ENCODE data around the gene MTFP1. TPM values are rescaled to one million over a fixed set of nuclear protein-coding genes. Genes with fewer than 3 reads are reported as not detected.

The MTFP1 gene
- total and polyA plus RNA-seq, 2 experiments from 2014 or later = 54.6 to 64.1 TPM

DNA sequence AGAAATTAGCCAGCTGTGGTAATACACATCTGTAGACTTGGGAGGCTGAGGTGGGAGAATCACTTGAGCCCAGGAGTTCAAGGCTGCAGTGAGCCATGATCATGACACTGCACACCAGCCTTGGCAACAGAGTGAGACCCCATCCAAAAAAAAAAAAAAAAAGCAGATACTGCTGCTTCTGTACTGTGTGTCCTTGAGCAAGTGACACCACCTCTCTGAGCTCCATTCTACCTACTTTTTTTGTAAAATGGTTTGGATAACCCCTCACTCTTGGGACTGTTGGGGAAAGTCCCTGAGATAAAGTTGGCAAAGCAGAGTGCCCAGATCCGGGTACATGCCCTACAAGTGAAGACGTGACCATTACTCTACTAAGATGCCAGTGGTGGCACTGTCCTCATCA lies 43.6 kb downstream of the MTFP1 start (continued):
- TF ChIP-seq ZNF462 (CRISPR knock-in tag; IDR thresholded peaks at IDR 0.05) (no peak), JUNB (IDR thresholded peaks at IDR 0.05; ENCODE audit: unreplicated experiment) (no peak)
- TF ChIP-seq, protein P1, sequence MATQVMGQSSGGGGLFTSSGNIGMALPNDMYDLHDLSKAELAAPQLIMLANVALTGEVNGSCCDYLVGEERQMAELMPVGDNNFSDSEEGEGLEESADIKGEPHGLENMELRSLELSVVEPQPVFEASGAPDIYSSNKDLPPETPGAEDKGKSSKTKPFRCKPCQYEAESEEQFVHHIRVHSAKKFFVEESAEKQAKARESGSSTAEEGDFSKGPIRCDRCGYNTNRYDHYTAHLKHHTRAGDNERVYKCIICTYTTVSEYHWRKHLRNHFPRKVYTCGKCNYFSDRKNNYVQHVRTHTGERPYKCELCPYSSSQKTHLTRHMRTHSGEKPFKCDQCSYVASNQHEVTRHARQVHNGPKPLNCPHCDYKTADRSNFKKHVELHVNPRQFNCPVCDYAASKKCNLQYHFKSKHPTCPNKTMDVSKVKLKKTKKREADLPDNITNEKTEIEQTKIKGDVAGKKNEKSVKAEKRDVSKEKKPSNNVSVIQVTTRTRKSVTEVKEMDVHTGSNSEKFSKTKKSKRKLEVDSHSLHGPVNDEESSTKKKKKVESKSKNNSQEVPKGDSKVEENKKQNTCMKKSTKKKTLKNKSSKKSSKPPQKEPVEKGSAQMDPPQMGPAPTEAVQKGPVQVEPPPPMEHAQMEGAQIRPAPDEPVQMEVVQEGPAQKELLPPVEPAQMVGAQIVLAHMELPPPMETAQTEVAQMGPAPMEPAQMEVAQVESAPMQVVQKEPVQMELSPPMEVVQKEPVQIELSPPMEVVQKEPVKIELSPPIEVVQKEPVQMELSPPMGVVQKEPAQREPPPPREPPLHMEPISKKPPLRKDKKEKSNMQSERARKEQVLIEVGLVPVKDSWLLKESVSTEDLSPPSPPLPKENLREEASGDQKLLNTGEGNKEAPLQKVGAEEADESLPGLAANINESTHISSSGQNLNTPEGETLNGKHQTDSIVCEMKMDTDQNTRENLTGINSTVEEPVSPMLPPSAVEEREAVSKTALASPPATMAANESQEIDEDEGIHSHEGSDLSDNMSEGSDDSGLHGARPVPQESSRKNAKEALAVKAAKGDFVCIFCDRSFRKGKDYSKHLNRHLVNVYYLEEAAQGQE (IDR thresholded peaks at IDR 0.05; ENCODE audit: unreplicated experiment) = no peak

DNA sequence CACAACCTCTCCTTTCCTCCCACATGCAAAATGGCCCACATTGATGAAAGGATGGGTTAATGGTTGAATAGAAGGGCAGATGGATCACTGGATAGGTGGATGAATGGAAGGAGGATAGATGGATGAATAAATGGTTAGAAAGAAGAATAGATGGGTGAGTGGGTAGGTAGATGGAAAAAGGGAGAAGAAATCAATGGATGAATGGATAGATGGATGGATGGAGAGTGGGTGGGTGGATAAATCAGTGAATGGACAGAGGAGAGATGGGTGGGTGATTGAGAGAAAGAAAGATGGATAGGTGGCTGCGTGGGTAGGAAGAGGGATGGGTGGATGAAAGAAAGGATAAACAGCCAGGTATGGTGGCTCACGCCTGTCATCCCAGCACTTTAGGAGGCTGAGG lies 45.1 kb downstream of the MTFP1 start:
- Mint-ChIP-seq H3K27ac (no peak overlapping the region), H3K4me3 (no peak overlapping the region), H3K9me3 (no peaks in the 10 kb centered on the region), H3K27me3 (ENCODE audit: insufficient read depth, low read depth, poor library complexity) (peaks cover 4% of the 10 kb centered on the region), H3K4me1 (no peaks in the 10 kb centered on the region), H3K36me3 (ENCODE audit: low read depth) (no peaks in the 10 kb centered on the region)
- no peaks in the 10 kb centered on the region for H3K36me3 ChIP-seq (ENCODE audit: insufficient read depth)
- no peaks in the 10 kb centered on the region for H3K79me2 ChIP-seq (replicated peaks; ENCODE audit: insufficient read depth)
- no peak overlapping the region for H2AFZ ChIP-seq
- no peaks in the 10 kb centered on the region for H4K20me1 ChIP-seq (replicated peaks; ENCODE audit: insufficient read depth)
- H3K9me2 ChIP-seq (ENCODE audit: insufficient read depth) = peaks cover 3% of the 10 kb centered on the region; the same call in 1 of the 2 replicates
- H3F3A ChIP-seq (replicated peaks; ENCODE audit: low read depth) = no peaks in the 10 kb centered on the region
- H3K4me1 ChIP-seq (ENCODE audit: insufficient read depth) = no peaks in the 10 kb centered on the region
- DNase-seq (ENCODE audit: low spot score) (no peak), ATAC-seq (no peak)
- H3K27me3 ChIP-seq (ENCODE audit: insufficient read depth) = no peaks in the 10 kb centered on the region
- no peak overlapping the region for H3K4me2 ChIP-seq
- no peak overlapping the region for H3K4me3 ChIP-seq
- no peak overlapping the region for H3K27ac ChIP-seq (ENCODE audit: low read depth)
- TF ChIP-seq POLR2AphosphoS5 (IDR thresholded peaks at IDR 0.05; ENCODE audit: low read depth) (no peak), JUNB (IDR thresholded peaks at IDR 0.05; ENCODE audit: unreplicated experiment) (no peak), ETS1 (IDR thresholded peaks at IDR 0.05) (no peak), ZNF331 (CRISPR knock-in tag; IDR thresholded peaks at IDR 0.05; ENCODE audit: low read depth) (no peak), EZH2phosphoT487 (IDR thresholded peaks at IDR 0.05; ENCODE audit: unreplicated experiment) (no peak), NANOG (IDR thresholded peaks at IDR 0.05; ENCODE audit: borderline replicate concordance) (no peak), CREB1 (CRISPR knock-in tag; IDR thresholded peaks at IDR 0.05; ENCODE audit: low read depth) (no peak)
- TF ChIP-seq, protein P2, sequence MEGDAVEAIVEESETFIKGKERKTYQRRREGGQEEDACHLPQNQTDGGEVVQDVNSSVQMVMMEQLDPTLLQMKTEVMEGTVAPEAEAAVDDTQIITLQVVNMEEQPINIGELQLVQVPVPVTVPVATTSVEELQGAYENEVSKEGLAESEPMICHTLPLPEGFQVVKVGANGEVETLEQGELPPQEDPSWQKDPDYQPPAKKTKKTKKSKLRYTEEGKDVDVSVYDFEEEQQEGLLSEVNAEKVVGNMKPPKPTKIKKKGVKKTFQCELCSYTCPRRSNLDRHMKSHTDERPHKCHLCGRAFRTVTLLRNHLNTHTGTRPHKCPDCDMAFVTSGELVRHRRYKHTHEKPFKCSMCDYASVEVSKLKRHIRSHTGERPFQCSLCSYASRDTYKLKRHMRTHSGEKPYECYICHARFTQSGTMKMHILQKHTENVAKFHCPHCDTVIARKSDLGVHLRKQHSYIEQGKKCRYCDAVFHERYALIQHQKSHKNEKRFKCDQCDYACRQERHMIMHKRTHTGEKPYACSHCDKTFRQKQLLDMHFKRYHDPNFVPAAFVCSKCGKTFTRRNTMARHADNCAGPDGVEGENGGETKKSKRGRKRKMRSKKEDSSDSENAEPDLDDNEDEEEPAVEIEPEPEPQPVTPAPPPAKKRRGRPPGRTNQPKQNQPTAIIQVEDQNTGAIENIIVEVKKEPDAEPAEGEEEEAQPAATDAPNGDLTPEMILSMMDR (conservative IDR thresholded peaks at IDR 0.05; ENCODE audit: low read depth in 2 of 2) = no peak

Data from GM23338 (cell line).